GM19238 (cell line): Measurements from ENCODE around the gene DHODH.
"Not testable (repeated sequence)": the region's sequence is repeated elsewhere in the genome, so short reads cannot be mapped to it uniquely, and the experiment has no call there.

Experiments
- DNase-seq: peaks from one replicate; pipeline ENCODE4 v3.0.0; 2011; ENCODE audit warnings: low spot score; ENCODE audit not compliant: insufficient read length

DHODH gene

DNA sequence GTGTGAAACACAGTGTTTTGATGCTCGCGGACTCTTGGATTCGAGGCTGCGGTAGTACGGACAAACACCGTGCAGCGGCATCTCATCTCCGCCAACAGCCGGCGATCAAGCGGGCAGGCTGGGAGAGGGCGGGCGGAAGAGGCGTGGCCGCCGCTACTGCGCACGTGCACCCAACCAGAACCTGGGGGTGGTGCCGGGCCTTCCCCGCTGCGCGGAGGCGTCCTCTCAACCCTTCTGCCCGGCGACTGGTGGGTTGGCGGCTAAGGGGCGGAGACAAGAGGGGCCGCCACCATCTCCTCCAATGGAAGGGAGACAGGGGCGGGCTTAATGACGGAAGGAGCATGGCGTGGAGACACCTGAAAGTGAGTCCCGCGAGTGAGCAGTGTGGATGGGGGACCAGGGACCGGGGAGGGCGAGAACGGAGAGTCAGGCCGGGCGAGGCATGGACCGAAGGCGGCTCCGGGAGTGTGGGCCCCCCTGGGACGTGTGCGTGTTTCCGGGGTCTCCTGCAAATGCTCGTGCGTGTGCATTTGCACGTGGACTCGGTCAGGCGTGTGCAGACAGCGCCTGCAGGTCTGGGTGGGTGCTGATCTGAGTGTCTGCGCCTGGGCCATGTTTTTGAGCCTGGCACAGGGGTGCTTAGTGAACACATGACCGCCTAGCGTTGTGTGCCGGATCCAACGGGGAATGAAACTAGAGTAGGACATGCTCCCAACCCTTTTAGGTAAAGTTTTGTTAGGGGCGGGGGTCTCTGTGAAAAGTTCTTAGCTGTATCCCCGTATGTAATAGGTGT lies at the start of gene DHODH:
TSS of gene DHODH (plus strand) at position 321 of the 793 bp plus-strand sequence. CDS start at position 342, 21 bp downstream.
- peak; percentile 100 for DNase-seq

DNA sequence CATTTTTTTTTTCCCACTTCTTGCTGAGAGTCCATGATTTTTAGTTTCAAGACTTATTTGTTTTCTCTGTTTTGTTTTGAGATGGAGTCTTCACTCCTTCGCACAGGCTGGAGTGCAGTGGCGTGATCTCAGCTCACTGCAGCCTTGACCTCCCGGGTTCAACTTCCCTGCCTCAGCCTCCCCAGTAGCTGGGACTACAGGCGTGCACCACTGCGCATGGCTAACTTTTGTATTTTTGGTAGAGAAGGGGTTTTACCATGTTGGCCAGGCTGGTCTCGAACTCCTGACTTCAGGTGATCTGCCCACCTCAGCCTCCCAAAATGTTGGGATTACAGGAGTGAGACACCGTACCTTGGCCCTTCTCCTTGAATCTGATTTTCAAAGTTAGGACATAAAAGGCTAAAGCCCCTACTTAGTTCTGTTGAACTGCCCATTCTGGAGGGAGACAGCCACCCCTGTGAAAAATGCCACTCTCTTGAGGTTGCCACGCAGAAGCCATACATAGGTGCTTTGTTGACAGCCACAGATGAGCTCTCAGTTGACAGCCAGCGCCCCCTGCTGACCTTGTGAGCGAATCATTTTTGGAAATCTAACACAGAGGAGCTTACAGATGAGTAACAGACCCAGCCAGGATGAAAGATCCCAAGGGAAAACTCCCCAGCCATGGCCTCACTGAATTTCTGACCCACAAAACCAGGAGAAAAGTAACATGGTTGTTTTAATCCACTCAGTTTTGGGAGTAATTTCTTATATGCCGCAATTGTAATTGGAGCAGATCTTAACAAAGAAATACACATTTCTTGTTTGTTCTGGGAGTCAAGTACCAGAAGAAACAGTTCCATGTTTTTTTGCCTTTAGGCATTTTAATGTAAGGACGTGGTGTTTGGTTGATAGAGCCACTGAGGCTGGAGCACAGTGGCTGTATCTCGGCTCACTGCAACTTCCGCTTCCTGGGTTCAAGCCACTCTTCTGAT lies 47.2 kb upstream of the DHODH start:
- peak; percentile 49 for DNase-seq

DNA sequence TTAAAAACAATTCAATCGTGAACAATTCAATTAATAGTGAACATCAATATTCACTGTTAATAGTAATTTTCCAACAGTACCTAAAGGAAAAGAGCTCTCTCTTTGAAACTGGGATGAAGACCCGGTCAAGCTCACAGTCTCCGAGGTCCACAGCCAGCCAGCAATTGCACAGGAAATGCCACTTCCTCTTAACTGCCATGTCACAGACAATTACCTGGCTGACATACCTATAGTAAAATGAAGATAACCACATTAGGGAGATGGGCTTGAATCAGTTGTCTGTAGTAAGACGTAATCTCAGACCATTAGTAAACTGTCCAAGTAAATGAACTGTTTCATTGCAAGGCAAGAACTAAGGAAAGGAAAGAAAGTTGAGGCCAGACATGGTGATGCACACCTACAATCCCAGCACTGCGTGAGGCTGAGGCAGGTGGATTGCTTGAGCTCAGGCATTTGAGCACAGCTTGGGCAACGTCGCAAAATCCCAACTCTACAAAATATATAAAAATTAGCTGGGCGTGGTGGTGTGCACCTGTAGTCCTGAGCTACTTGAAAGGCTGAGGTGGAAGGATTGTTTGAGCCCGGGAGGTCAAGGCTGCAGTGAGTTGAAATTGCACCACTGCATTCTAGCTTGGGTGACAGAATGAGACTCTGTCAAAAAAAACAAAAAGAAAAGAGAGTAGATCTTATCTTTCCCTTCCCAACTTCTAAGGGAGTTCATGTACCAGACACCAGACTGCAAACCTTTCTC lies 45.2 kb upstream of the DHODH start:
- DNase-seq: no peak

DNA sequence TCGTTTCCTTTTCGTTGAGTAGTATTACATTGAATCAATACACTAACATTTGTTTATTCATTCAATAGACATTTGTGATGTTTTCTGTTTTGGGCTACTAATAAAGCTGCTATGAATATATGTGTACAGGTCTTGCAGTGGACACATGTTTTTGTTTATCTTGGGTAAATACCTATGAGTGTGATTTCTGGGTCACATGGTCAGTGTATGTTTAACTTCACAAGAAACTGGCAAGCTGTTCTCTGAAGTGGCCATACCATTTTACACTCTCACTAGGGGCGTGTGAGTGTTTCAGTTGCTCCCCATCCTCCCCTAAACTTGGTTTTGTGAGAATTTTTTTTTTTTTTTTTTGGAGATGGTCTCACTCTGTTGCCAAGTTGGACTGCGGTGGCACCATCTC lies 43.3 kb upstream of the DHODH start:
- no peak for DNase-seq

DNA sequence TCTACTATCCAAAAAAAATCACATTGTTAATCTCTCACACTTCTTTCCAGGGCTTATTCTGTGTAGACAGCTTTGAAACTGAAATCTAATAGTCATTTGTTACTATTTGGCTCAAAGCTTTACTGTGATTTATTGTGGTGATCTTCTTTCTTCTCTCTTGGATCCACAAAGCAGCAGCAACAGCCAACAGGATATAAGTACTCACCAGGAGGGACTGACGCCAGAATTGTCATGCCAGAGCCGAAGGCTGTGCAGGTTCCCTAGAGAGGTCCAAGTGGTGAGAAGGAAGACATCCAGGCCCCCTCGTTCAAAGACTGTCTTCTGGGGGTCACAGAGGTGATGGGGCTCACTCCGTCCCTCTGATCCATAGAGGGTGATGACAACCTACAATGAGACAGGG lies 41.6 kb upstream of the DHODH start:
- no peak for DNase-seq

DNA sequence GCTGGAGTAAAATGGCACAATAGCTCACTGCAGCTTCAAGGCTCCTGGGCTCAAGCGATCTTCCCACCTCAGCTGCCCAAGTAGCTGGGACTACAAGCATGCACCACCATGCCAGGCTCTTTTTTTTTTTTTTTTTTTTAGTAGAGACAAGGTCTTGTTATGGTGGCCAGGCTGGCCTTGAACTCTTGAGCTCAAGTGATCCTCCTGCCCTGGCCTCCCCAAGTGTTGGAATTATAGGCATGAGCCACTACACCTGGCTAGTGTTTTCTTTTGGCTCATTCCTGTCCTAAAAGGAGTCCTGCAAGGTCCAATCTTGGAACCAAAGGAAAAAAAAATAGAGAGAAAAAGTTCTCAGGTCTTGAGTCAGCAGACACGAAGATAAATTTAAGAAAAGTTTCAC lies 39.2 kb upstream of the DHODH start:
- DNase-seq: no peak

DNA sequence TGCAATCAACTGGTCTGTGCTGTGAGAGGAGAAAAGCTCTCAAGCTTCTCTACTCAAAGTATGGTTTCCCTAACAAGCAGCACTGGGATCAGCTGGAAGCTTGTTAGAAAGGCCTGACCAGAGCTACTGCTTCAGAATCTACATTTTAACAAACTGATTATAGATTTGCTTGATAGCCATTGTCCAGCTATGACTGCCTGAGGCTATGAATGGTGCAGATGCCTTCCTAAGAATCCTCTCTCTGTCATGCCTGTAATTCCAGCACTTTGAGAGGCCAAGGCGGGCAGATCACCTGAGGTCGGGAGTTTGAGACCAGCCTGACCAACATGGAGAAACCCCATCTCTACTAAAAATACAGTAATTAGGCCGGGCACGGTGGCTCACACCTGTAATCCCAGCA lies 37.0 kb upstream of the DHODH start:
- DNase-seq: no peak

DNA sequence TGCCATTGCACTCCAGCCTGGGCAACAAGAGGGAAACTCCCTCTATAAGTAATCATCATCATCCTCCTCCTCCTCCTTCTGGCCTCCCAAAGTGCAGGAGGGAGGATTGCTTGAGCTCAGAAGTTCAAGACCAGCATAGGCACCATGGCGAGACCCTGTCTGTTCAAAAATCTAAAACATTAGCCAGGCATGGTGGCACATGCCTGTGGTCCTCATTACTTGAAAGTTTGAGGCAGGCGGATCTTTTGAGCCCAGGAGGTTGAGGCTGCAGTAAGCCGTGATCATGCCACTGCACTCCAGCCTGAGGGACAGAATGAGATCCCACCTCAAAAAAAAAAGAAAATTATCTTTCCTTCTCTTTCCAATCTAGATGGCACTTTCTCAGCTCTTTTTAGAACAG lies 36.2 kb upstream of the DHODH start:
- no peak for DNase-seq

DNA sequence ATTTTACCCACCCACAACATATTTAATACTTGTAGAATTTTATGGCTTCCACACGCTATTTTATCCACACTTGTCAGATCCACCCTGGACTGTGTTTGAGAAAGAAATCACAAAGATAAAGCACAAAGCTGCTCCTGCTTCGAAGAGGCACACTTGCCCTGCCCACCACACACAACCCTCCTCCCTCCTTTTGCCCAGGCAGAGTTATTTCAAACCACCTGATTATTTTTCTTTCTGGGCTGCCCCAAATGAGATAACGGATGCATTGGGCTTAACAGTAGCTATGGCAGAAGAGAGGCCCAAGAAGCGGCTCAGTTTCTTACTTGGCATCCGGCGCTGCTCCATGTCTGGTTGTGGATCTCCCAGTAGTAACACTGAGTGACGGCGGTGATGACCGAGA lies 35.5 kb upstream of the DHODH start:
- DNase-seq: no peak

DNA sequence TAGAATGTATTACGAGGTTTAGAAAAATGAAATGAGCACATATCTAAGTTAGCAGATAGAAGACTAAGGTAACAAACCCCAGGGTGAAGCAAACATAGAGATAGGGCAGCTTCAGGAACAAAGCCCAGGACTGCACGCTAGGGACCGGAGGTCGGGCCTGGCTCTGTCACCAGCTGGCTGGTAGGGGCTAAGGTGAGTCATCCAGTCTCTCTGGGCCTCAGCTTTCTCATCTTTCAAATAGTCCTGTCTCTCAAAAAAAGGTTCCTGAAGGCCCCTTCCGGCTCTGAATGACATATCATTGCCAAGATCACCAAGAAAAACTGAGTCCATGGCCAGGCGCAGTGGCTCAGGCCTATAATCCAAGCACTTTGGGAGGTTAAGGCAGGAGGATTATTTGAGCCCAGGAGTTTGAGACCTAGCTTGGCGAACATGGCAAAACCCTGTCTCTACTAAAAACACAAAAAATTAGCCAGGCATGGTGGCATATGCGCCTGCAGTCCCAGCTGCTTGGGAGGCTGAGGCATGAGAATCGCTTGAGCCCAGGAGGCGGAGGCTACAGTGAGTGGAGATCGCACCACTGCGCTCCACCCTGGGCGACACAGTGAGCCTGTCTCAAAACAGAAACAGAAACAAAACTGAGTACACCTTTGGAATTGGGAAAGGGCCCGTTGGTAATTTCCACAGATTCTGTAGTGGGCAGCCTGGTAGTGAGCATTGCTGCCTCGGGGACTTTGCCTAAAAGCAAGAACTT lies 34.3 kb upstream of the DHODH start:
- no peak for DNase-seq

DNA sequence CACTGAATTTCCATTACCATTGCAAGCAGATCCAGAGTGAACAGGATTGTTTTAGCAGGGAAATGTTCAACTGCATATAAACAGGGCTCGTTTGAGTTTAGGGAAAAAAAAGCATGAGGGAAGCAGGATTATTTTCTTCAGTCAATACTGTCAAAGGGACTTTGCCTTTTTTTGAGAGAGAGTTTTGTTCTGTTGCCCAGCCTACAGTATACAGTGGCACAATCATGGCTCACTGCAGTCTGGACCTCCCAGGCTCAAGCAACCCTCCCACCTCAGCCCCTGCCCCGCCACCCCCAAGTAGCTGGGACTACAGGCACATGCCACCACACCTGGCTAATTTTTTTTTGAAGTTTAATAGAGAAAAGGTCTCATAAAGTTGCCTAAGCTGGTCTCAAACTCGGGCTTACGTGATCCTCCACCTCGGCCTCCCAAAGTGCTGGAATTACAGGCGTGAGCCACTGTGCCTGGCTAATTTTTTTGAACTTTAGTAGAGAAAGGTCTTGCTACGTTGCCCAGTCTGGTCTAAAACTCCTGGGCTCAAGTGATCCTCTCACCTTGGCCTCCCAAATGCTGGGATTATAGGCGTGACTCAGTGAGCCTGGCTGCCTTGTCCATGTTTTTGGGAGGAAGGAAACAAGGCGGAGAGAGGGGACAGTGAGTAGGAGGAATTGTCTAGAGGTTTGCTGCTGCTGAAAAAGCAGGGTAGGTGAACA lies 23.1 kb upstream of the DHODH start:
- no peak for DNase-seq

DNA sequence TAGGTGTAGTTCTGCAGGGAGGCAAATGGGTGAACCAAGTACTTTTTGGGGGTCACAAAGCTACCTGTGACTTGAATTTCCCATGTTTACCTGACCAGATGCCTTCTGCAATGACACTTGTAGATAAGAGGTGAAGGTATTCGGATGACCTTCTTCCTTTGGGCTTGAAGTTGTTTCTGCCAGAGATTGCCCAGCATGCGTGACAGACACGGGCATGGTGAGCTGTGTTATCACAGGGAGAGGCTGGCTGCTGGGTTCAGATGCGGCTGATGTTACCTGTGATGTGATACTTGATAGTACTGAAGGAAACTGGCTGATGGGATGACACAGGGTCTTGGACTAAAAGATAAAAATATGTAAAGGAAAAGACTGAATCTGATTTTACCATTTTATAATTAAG lies 22.4 kb upstream of the DHODH start:
- DNase-seq: no peak

DNA sequence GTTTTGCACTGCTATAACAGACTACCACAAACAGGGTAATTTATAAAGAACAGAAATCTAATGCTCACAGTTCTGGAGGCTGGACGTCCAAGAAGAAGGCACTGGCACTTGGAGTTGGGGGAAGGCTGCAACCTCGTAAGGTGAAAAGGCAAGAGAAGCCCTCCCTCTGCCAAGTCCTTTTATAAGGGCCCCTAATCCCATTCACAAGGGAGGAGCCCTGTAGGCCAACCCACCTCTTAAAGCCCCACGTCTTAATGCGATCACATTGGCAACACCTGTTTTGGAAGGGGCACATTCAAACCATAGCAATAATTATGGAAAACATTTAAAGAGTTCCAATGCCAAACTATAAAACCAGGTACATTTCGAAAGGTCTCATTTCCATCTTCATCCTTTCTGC lies 13.5 kb upstream of the DHODH start:
- no peak for DNase-seq

DNA sequence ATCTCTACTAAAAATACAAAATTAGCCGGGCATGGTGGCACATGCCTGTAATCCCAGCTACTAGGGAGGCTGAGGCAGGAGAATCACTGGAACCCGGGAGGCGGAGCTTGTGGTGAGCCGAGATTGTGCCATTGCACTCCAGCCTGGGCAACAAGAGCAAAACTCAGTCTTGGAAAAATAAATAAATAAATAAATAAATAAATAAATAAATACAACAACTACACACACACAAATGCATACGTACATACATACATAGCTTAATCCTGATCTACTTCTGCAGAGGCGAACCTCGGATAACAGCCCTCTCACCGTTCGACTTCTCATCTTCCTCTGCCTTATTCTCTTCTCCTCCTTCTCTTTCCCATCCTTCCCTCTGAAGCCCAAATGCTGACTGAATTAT lies 11.0 kb upstream of the DHODH start:
- DNase-seq: not testable (repeated sequence)

DNA sequence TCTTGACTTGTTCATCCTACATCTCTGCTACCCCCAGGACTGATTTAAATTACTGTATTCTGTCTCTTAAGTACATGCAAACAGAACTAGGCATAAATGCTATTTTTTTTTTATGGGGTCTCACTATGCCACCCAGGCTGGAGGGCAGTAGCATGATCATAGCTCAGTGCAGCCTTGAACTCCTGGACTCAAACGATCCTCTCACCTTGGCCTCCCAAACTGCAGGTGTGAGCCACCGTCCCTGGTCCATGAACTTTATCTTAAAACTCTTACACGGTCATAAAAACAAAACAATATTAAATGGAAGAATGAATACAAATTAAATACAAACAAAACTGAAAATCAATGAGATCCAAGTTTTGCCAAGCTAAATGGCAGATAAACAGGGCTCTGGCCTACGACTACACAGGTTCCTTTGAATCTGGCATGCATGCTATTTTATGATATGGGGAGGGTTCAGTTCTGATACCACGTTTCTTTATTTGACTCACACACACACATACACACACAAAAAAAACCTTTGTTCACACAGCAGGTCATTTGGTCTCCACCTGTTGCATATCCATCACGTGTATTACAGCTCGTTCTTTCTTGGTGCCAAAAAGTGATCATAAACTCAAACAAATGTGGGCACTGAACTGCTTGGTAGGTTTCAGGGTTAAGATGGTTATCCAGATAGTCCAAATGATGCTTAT lies 7.2 kb upstream of the DHODH start:
- DNase-seq: no peak

DNA sequence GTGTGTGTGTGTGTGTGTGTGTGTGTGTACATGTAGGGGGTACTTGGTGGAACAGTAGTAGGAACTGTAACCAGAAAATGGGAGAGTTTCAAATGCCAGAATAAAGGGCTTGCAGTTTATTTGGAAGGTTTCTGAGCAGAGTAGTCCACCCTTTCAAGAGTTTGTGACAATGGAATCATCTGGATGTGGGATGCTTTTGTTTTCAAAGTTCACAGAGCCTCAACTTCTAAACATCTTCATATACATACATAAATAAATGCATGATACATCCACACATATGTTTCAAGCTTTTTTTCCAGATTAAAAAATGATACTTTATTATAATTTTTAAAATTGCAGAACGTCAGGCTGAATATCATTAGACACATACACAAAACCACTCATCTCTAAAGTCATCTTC lies 5.9 kb upstream of the DHODH start:
- no peak for DNase-seq

DNA sequence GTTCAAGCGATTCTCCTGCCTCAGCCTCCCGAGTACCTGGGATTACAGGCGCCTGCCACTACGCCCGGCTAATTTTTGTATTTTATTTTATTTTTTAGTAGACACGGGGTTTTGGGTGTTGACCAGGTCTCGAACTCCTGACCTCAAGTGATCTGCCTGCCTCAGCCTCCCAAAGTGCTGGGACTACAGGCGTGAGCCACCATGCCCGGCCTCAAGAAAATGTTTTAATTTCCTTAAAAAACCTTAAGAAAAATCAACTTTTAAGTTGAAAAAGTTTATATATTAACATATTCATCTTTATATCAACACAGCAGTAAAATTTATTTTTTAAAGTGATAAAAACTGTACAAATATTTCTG lies 500 bp upstream of the DHODH start:
- not testable (repeated sequence) for DNase-seq

DNA sequence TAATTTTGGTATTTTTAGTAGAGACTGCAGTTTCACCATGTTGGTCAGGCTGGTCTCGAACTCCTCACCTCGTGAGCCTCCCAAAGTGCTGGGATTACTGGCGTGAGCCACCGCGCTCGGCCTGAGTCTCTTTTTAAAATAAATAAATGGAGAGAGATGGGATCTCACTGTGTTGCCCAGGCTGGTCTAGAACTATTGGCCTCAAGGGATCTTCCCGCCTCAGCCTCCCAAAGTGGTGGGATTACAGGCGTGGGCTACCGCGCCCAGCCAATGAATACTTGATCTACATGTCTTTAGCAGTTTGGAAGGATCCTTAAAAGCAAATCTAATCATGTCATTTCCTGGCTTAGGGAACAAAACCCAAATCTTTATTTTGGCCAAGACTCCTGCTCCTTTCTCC lies 1.2 kb downstream of the DHODH start:
- no peak for DNase-seq

DNA sequence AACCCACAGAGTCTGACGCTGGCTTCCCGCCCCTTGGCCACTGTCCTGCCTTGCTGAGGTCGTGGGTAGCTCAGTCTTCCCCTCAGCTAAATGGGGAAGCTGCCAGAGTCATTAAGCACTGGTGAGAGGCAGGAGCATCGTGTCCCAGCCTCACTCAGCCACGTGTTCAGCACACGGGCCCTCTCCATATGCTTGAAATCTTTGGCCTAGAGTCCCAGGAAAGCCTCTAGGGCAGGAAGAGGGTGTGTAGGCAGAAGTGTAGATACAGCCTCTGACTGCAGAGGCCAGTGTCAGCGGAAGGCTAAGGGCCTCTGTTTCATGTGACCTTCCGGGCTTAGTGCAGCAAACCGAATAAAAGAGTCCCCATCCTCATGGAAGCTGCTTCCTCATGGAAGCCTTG lies 4.1 kb downstream of the DHODH start:
- no peak for DNase-seq

DNA sequence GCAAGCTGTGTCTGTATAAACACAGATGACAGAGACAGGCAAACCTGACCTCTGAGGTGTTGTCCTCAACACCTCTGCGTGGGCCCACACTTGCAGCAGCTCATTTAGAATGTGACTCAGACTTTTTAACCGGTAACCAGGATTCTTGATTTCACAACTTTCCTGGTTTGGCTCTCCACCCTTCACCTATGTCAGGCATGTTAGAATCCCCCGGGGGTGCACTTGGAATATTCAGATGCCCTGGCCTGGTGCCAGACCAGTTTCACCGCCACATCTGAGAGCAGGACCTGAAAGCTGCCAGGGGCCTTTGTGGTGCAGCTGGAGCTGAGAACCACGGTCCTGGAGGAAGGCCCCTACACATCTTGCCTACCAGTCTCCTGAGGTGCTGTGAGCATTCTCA lies 4.8 kb downstream of the DHODH start:
- DNase-seq: no peak
